SH-SY5Y (cell line): ENCODE measurements around the gene PPFIBP2.

Experiments used
- GATA2 ChIP-seq: IDR thresholded peaks from 2 replicates; pipeline ENCODE4 v1.6.1; 2011; ENCODE audit warnings: mild to moderate bottlenecking, low read depth, low read length
- GATA3 ChIP-seq: IDR thresholded peaks from 2 replicates; pipeline ENCODE4 v1.6.1; 2011; ENCODE audit warnings: low read depth, mild to moderate bottlenecking, low read length, moderate library complexity

GRCh38 chr11:7534042-7534378, 20.2 kb downstream of the PPFIBP2 start:
- TF ChIP-seq GATA3 (no peak), GATA2 (no peak)
